RCC 7860 (cell line): ENCODE data around the gene MGMT.

ENCODE experiments used
- DNase-seq: peaks from one replicate; pipeline ENCODE4 v3.0.0-alpha.2; 2015; ENCODE audit warnings: low spot score
- FAIRE-seq: peaks from 2 replicates; lab custom pipeline; 2012; peaks lifted over from hg19 to GRCh38; lab: Jason Lieb, UNC

MGMT gene

GRCh38 chr10:129779126-129780111, 312.4 kb downstream of the MGMT start:
- FAIRE-seq: no peak
- no peak for DNase-seq

GRCh38 chr10:129780198-129780597, 313.2 kb downstream of the MGMT start:
- FAIRE-seq: no peak
- DNase-seq: no peak

- no peak for DNase-seq
- FAIRE-seq: no peak
These were observed 314.1 kb downstream of the MGMT start for GRCh38 chr10:129780901-129781795.

- FAIRE-seq (no peak), DNase-seq (no peak)
These were observed 317.2 kb downstream of the MGMT start for GRCh38 chr10:129784291-129784690.

- FAIRE-seq: no peak
These were observed 317.9 kb downstream of the MGMT start for GRCh38 chr10:129784891-129785290.

DNA sequence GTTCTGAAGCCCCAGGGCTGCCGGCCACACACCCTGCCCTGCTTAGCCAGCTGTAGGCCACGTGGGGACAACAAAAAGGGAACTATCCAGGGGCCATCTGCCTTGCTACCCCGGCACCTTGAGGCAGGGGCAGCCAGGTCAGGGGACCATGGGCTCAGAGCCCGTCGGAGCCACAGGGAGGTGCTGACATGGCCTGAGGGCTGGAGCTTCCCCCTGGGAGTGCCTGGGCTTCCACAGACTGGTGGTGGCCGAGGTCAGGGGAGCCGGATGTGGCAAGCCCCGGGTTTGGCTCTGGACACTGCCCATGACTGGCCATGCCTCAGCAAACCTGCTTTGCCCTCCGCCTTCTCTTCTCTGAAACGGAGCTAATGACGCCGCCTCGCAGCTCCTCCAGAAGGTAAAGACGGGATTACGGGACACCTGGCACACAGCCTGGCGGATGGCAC, 318.5 kb downstream of the MGMT start:
- FAIRE-seq: no peak
- DNase-seq: no peak

More at GRCh38 chr10:129784891-129785290, 317.9 kb downstream of the MGMT start:
- no peak for DNase-seq

- FAIRE-seq: no peak
- no peak for DNase-seq
These were observed 319.2 kb downstream of the MGMT start for GRCh38 chr10:129786216-129786615.

DNA sequence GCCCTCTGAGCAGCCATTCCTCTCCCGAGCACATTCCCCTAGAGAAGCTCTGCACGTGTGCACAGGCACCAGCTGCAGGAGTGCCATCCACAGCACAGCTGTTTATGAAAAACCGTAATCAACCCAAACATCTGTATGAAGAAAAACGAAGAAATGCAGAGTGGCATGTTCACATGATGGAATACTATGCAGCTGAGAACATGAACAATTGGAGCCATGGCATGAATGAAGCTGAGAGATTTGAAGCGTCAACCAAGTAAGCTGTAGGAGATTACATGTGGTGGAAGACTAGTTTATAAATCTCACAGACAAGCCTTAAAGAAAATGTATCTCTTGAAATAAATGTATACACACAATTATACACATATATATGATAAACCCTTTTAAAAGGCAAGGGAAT, 320.5 kb downstream of the MGMT start:
- no peak for DNase-seq
- no peak for FAIRE-seq

- FAIRE-seq (no peak), DNase-seq (no peak)
These were observed 321.2 kb downstream of the MGMT start for GRCh38 chr10:129788215-129788614.

DNA sequence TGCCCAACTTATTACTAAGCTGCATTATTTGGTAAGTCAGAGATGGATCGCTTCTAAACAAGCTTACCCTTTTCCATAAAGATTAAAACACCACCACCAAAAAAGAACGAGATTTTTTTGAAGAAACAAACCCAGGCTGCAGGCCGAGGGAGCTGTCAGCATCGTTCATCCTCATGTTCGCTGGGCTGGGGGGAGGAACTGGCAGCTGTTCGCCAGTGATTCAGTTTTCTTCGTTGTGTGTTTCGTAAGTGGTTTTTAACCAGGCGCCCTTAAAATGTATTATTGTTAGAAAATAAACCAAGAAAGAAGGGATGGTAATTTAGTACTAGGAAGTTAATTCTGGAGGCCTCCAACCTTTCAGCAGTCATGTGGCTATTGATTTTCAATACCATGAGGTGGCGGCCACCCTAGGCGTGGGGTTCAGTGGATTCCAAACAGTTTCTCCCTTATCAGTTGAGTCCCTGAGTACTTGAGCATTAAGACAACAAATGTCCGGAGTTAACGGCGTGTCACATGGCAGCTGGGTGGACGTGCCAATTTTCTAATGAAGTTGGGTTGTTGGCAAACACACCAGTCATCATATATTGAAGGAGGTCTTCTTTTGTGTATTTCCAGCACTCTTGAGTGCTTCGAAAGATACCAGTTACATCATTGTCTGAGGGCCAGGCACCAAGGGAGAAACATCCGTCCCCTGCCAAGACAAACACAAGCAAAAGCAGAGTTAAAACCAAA, 323.8 kb downstream of the MGMT start:
- FAIRE-seq: no peak
- no peak for DNase-seq

GRCh38 chr10:129792141-129792540, 325.1 kb downstream of the MGMT start:
- no peak for FAIRE-seq
- no peak for DNase-seq

GRCh38 chr10:129792864-129793263, 325.8 kb downstream of the MGMT start:
- no peak for DNase-seq
- no peak for FAIRE-seq

- FAIRE-seq (no peak), DNase-seq (no peak)
These were observed 326.4 kb downstream of the MGMT start for GRCh38 chr10:129793479-129793878.

DNA sequence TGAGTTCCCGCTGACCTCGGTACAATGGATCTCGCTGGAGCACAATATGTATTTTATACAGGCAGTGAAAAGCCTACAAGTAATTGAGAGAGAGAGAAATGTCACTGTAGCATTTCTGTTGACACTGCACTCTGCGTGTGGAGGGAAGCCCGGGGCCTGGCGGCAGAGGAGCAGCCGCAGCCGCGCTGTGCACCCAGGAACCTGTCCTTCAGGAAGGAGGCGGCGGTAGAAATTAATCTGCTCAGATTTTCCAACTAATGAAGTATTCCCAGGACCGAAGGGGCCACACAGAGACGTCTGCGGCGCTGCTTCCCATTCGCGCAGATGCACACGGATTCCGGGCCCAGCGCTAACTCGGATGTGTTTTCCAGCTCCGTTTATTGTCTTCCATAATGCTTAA, 327.0 kb downstream of the MGMT start:
- no peak for DNase-seq
- no peak for FAIRE-seq

- no peak for FAIRE-seq
These were observed 329.8 kb downstream of the MGMT start for GRCh38 chr10:129796710-129797420.

DNA sequence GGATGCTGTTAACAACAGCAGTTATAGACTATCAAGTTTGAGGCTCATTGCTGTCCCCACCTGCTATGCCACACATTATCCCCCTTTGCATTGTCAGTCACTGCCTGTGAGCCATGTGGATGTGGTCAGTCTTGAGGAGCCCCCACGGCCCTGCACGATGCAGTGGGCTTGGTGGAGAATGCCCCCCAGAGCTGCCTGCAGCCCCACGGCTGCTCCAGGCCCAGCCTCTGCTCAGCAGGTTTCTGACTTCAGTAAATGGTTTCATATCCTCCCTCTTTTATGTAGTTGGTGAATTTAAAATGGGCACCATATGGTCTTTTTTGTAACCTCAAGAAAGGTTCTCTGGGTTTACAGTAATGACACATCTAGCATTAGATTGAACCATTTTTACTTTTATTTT, 332.9 kb downstream of the MGMT start:
- DNase-seq (no peak), FAIRE-seq (no peak)

More at GRCh38 chr10:129796710-129797420, 329.8 kb downstream of the MGMT start:
- DNase-seq: no peak

- FAIRE-seq: no peak
- DNase-seq: no peak
These were observed 333.8 kb downstream of the MGMT start for GRCh38 chr10:129800796-129801340.

DNA sequence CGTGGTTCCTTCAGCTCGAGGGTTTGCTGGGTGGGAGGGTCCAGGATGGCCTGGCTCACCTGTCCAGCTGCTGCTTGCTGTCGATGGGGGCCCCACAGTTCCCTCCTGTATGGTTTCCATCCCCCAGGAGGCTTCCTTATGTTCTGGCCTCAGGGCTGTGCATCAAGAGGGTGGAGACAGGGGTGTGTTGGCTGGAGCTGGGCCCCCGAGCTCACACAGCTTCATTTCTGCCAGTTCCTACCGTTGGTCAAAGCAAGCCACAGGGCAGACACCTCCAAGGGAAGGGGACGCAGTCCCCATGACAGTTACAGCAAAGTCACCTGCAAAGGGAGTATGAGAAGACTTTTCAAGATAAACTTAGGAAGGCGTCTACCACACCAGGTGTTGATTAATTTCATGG, 340.2 kb downstream of the MGMT start:
- no peak for FAIRE-seq
- no peak for DNase-seq

DNA sequence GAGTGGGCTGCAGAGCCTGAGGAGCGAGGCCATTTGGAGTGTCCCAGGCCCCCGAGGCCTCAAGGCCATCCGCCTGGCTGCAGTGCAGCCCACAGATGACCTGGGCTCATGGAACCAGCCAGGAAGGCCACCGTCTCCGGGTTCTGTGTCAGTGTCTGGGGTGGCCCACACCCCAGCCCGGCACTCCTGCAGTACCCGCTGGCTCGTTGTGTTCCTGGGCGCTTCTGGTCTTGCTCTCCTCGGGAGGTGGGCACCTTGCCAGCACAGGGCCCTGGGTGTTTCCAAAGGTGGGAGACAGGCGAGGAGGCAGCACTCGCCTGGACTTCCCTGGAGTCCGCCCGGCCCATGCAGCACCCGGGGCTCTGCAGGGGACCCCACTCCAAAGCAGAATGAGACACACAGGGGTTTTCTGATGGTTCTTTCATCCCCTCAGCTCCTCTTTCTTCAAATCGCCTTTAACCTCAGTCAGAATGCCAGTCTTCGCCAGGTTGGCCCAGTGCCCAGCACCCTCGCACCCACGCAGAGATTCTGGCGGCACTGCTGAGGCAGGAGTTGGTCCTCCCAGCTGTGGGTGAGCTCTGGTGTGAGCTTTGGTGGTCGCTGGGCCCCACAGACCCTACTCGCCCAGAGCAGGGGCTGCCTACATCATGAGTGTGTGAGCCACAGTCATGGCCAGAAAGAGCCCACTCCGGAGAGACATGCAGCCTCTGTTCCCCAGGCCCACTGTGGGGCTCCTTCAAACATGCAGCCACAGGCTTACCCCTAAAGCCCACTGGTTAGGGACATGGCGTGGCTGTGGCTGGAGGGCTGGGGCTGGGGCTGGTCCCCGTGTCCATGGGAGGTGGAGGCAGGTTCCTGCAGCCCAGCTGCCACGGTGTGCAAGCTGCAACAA, 341.3 kb downstream of the MGMT start:
- DNase-seq (no peak), FAIRE-seq (no peak)
